ENCODE data around the gene NAGA.
"Not testable (repeated sequence)": the region's sequence is repeated elsewhere in the genome, so short reads cannot be mapped to it uniquely, and the experiment has no call there.

Gene NAGA

DNA sequence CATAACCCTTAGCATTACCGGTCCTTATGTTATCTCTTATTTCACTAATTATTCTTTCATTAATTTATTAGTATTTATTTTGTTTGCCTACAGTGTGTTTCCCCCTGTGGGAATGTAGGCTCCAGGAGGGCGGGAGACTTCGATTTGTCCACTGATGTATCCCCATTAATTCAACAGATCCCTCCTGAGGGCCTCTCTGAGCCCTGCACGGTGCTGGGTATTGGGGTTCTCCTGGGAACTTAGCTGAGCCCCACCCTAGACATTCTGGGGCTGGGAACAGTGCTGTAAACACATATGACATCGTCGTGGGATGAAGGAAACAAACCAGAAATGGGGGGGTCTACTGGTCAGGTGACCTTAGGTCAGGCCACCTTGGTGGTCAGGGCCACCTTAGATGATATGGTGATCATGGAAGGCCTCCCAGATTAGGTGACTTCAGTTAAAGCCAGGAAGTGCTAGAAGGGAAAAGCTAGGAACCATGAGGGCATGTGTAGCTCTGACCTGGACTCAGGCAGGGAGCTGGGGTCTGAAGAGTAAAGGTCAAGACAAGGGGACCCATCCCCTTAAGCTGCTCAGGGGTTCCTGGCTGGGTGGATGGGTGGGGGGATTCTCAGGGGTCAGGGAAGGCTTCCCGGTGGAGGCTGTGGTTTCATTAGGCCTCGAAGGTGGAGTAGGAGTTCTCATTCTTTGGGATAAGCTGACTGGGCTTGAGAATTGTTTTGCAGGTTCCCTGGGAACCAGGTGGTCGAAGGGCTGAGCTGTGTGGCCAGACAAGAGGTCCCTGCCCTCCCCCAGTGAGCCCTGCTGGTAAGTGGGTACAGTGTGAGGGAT lies 4.4 kb upstream of the NAGA start:
- DNase-seq, result no peak

DNA sequence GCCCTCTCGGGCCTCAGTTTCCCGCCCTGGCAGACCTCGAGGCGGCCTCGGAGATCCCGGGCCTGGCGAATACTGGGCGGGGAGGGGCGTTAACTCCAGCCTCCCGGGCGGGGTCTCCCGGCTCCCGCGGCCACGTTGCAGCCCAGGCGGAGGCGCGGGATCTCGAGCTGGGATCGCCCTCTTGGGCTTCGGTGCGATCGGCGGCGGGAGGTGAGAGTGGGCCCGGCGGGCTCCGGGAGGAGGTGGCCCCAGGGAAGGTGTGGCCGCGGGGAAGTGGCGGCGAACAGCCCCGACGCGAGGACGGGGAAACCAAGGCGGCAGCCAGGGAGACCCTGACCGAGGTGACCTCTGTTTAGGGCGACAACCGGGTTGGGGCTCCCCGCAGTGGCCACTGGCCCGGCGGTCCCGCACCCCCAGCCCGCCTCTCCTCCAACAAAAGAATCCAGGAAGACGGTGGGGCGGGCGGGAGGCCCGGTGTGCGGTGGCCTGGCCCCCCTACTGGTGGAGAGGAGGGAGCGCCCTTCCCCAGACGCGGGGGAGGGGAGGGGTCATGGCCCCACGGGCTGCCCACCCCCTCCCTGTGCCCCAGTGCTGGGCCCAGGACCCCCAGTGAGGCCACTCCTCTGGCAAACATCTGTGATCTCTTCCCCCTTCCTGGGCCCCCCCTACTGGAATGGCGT lies 3.7 kb upstream of the NAGA start, which contains the start of gene PHETA2:
Gene PHETA2 (plus strand): TSS at position 117 of the 680 bp plus-strand sequence. CDS start 3,046 bp downstream, outside the sequence.
- DNase-seq, result no peak

DNA sequence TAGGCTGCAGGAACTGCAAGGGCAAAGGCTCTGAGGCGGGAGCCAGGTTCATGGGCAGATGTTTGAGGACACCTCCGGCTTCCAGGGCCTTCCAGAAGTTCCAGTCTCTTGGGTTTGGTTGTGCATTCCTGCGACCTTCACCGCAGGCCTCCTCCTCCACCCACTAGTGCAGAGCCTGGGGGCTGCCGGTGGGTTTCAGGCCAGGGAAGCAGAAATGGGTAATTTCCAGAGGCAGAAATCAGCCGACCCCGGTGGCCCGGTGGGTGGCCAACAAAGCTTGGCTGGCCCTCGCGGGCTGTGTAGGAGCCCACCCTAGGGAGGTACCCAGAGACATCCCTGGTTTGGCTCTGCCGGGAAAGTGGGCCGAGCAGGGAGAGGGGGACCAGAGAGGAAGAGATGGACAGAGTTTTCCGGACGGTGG lies 3.0 kb upstream of the NAGA start:
- no peak for DNase-seq

DNA sequence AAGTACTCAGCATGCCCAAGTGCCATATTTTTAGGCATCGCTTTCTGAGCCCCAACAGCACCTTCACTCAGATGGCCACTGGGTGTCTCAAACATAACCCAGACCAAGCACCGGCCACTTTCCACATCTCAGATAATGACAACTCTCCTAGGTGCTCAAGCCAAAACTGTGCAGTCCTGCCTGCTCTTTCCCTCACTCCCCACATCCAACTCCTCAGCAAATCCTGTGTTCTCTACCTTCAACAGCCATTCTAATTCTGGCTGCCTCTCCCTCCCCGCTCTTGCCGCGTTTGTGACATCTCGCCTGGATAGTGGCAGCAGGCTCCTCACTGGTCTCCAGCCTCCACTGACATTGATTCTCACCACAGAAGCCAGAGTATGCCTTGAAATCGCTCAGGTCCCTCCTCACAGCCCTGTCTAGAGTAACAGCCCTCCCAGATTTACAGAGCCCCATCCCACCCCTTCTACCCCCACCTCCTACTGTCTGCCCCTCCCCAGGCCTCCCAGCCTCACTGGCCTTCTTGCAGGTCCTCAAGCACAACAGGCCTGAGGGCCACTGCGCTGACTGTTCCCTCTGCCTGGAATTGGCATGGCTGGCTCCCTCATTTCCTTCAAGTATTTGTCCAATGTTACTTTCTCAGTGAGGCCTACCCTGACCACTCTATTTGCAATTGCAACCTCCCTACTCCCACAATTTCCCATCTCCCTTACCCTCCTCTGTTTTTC lies 2.2 kb upstream of the NAGA start:
- DNase-seq, result no peak

DNA sequence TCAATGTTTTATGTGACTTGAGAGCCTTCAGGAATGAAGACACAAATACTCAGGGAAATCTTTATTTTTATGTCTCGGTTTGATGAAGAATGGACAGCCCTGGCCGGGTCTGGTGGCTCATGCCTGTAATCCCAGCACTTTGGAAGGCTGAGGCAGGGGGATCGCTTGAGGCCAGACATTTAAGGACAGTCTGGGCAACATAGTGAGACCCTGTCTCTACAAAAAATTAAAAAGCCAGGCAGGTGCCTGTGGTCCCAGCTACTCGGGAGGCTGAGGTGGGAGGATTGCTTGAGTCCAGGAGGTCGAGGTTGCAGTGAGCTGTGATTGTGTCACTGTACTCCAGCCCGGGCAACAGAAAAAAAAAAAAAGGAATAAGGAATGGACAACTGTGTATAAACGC lies 896 bp upstream of the NAGA start:
- DNase-seq, result not testable (repeated sequence)

DNA sequence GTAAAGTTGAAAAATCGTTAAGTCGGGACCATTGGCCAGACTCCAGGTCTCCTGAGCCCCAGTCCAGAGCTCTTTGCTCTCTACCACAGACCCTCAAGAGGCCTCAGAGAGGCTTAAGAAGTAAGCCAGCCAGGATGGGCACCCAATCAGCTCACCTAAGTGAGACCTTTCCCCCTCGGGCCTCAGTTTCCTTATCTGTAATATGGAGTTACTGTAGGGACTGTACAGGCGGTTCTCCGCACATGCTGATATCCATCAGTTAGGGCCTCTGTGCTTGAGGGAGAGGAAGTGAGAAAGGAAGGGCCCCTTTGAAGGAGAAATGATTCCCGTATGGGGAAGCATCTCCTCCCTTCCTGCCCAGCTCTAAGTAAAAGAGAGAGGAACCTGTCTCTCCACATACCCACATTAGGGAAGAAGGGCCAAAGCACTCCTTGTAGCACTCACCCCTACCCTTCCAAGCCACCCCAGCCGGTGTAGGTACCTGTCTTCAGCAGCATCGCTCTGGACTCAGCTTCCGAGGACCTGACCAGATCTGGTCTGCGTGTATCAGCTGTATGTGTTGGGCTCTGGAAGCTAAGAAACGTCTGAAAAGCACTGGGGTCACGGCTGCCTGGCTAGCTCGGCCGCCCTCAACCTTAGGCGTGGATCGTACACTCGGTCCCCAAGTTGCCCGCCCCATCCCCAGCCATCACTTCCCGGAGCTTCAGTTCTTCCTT lies 653 bp downstream of the NAGA start:
- no peak for DNase-seq

DNA sequence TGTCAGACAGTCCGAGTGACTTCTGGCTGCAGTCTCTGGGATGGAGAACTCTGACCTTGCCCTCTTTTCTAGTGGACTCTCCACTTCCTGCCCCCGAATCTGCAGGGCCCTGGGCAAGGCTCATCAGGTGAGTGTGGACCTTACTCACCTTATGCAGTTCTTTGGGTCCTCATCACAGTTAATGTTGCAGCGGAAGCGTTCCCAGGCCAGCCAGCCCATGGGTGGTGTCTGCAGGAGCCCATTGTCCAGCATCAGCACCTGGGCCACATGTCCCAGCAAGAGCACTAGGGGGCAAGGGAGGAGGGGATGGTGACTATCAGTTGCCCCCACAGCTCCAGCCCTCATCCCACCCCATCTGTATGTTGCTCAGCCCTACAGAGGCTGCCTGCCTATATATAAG lies 2.3 kb downstream of the NAGA start:
- DNase-seq, result no peak

DNA sequence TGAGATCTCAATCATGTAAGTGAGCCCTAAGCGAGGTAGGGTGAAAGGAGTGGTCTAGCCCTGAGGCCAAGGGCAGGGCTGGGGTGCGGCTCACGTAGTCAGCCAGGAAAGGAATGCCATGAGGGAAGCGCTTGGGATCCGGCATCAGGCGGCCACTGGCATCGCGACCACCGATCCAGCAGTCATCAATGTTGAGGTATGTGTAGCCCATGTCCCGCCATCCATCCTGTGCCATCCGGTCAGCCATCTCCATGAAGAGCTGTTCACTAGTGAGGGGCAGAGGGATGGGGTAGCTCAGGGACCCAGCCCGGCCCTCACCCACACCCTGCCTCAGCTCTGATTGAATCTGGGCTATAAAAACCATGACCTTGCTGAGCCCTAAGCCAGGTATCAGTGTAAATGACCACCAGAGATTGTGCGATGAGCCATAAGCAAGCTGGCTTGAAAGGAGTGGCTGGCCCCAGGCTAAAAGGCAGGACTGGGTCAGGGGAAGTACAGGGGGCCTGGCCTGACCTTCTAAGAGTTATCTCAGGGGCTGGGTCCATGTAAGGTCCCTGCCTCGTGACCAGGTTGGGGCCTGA lies 2.9 kb downstream of the NAGA start:
- DNase-seq, result no peak

DNA sequence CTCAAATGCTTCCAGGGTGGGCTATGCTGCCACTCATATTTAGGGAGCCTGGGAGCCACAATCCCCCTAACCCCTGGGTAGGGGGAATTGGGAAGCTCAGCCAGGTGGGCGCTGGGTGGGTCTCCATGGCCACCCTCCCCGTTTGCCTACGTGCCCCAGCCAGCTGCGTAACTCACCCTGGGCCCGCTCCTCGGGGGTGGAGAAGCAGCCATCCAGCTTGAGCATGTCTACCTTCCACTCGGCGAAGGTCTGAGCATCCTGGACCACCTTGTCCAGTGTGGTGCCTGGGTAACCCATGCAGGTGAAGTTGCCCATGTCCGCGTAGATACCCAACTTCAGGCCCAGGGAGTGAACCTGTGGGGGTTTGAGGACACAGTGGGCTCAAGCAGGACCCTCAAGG lies 3.7 kb downstream of the NAGA start:
- no peak for DNase-seq

DNA sequence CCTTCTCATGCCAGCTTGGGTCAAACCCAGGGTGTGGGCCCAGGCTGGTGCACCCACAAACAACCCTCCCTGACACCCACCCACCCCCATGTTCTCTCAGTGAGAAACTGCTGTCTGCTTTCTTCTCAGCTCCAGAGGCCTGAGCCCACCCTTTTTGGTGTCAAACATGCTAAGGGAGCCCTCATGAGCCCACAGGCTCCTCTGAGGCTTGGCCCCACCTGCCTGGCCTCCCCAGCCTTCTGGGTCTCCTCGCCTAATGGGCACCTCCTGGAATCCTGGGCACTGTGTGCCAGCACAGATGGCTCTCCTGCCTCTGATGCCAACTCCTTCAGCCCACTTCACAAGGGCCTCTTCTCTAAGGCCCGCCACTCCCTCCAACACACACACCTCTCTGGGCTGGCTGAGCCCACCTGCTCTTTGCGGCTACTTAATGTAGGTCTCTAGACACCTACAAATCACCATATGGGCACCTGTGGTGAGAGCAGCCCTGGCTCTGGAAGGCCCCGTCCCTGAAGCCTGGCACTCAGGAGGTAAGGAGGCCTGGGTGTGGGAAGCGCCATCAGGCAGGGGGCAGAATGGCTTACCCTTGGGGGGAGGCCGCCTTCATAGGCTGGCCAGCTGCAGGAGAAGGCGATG lies 4.4 kb downstream of the NAGA start:
- no peak for DNase-seq

DNA sequence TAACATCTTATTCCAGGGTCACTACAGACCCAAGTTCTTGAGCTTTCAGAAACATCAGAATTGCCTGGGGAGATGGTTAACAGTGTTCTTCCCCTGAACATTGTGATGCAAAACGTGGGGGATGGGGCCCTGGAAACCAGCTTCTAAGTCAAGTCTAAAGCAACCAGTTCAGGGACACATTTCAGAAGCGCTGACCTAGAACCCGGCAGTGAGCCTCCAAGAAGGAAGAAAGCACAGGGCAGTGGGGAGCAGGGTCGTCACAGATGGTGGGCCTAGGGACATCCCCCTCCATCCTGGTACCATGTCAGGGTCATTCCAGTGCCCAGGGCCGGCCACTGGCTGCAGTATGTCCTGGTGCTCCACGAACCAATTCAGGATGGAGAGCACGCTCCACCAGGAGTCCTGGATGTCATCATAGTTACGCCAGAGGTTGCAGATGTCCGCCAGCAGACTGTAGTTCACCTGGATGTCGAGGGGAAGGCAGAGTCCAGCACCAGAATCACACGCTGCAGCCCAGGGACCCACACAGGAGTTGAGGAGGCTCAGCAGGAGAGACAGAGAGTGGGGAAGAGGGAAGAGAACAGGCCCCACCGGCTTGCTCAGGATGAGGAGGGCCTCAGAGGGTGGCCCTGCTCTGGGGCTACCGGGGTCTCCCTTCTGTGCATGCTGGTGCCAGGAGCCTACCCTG lies 5.0 kb downstream of the NAGA start:
- no peak for DNase-seq

DNA sequence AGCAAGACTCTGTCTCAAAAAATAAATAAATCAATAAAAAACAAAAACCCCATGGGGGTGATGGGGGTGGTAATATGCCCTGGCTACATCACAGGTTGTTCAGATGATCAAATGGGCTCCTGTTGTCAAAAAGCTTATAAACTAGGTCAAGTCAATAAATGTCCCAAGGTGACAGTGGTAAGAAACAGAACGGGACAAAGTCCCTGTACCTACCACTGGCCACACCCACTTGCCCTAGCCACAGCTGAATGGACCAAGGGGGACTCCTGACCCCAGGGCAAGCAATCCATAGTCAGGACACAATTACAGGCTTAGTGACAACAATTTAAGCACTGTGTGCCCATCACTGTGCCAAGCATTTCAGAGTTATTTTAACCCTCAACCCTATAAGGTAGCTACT lies 6.0 kb downstream of the NAGA start:
- no peak for DNase-seq

DNA sequence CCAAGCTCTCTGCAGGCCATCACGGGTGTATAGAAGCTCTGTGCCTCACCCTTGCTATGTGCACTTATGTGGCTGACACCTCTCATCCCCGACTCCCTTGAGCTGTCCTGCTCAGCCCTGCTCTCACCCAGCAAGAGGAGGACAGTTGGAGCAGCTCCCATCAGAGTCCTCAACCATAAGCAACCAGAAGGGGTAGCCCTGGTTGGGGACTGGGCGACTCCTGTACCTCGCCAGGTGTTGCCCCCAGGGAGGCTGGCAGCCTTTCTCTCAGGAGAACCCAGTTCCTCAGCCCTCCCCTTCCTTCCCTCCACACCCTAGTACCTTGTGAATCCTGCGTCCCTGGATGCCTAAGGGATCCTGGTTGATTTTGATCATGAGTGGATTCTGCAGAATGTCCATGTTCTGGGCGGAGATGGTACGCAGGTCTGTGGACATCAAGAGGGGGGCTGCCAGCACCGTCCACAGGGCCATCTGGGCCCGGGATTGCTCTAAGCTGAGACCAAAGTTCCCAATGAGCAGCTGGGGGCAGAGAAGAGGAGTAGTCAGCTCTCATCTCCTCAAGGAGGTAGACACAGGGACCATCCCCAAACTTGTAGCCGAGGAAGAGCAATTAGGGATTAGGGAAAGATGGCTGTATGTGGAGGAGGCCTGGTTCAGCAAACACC lies 8.0 kb downstream of the NAGA start:
- DNase-seq, result no peak

DNA sequence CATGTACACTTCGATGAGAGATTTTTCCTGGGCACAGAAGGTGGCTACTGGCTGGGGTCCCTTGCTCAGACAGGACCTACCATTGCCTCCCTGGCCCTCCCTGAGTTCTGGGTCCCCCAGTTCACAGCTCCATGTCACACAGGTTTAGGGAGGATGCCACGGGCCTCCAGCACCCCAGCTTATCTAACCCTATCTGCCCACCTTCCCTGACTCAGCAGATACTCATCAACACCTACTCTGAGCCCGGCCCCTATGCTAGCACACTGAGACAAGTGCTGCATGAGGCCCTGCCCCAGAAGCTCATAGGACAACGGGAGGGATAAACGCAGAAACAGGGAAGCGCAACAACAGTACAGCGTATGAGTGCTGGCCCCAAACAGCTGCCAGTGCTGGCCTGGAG lies 9.6 kb downstream of the NAGA start:
- no peak for DNase-seq

DNA sequence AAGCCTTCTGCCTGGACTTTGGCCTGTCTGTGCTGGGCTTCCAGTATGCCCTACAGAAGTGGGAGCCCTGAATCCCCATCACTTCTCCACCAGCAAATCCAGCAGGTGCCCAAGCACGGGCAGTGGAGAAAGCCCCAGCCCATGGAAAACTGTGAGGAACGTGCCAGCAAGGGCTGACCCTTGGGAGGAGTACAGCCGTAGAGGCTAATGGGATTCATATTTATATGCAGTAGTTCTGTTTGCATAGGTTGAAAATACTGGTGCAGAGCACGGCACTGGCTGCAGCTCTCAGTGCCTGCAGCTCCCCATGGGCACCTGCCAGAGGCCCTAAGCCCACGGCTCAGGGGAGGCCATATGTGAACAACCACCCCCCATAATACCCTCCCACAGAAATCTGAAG lies 10.1 kb downstream of the NAGA start:
- DNase-seq, result no peak

DNA sequence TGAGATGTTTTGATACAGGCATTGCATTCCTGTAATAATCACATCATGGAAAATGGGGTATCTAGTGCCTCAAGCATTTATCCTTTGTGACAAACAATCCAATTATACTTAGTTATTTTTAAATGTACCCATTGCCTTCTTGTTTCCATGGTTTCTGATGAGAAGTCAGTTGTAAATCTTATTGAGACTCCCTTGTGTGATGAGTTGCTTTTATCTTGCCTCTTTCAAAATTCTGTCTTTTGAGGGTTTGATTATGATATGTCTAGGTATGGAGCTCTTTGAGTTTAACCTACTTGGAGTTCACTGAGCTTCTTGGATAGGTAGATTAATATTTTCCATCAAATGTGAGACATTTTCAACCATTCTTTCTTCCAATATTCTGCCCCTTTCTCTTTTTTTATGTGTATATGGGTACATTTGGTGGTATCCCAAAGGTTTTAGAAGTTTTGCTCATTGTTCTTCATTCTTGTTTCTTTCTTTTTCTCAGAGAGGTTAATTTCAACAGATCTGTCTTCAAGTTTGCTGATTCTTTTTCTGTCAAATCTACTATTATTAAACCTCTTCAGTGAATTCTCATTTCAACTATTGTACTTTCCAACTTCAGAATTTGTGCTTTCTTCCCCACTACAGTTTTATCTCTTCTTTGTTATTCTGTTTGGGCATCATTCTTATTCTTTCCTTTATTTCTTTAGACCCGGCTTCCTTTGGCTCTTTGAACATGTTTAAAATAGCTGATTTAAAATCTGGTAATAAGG lies 13.7 kb downstream of the NAGA start:
- DNase-seq, result no peak

DNA sequence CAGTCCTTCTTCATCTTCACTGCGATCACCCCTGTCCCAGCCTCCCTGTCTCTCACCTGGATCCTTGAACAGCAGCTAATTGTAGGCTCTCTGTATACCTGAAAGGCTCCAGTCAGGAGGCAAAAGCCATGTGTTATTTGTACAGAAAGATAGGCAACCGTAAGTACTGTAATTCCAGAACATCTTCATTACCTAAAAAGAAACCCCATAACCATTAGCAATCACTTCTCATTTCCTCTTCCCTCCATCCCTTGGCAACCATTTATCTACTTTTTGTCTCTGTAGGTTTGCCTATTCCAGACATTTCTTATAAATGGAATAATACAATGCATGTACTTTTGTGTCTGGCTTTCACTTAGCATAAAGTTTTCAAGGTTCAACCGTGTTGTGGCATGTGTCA lies 17.8 kb downstream of the NAGA start:
- DNase-seq, result no peak

DNA sequence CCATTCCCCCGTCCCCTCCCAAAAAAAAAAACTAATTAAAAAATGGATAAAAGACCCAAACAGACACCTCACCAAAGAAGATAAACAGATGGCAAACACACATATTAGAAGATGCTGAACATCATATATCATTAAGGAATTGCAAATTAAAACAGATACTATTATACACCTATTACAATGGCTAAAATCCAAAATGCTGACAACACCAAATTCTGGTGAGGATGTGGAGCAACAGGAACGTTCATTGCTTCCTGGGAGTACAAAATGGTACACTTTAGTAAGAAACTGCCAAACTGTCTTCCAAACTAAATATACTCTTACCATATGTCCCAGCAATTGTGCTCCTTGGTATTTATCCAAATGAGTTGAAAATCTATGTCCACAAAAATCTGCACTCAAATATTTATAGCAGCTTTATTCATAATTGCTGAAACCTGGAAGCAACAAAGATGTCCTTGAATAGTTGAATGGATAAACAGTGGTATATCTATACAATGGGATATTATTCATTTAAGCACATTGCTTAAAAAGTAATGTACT lies 19.9 kb downstream of the NAGA start:
- no peak for DNase-seq

DNA sequence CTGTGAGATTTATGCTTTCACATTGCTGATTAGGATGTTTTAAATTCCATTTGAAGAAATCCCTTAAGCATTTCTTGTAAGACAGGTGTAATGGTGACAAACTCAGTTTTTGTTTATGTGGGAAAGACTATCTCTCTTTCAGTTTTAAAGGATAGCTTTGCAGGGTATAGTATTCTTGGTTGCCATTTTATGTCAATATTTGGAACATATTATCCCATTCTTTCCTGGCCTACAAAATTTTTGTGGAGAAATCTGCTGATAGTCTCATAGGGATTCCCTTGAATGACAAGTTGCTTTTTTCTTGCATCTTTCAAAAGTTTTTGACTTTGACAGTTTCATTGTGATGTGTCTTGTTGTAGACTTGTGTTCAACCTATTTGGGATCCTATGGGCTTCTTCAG lies 28.8 kb downstream of the NAGA start:
- DNase-seq, result no peak

DNA sequence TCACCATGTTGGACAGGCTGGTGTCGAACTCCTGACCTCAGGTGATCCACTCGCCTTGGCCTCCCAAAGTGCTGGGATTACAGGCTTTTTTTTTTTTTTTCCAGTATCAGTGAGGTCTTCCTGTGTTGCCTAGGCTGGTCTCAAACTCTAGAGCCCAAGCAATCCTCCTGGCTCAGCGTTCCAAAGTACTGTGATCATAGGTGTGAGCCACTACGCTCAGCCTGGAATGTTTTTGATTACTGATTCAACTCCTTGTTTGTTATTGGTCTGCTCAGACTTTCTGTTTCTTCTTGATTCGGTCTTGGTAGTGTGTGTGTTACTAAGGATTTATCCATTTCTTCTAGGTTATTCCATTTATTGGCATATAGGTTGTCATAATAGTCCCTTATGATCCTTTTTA lies 31.3 kb downstream of the NAGA start:
- DNase-seq, result no peak

All from SHP77 treated with DMSO at 0.1 percent for 48 hours (cell line).